ENCODE measurements around the gene TCF7L1.

Gene TCF7L1

DNA sequence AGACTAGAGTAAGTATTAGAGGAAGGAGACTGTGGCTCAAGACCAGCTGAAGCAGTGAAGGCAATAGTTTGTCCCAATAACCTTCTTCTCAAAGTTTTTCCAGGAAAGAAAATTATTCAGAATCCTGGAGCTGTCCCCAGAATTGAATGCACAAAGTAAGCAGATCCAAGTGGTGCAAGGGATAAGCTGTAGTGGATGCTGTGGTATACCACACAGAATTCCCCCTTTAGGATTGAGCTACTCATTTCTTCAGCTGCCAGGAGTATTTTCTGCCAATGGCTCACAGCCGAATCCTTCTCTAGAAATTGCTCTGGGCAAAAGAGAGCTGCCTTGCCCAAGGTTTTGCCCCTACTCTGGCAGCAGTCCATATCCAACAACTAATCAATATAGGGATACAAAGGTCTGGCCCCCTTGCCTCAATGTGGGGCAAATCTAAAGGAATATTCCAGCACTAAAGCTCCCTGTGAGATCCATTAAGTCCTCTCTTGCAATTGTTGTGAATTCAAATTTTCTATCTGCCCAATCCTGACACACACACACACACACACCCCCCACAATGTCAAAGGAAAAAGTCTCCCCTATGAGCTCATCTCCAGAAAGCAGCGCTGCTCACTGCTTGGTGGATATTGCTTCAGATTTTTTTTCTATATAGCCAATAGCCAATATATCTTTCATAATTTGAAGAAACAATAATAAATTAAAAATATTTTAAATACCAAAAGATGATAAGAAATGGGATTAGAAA is 18.4 kb upstream of the TCF7L1 start:
- no peak for TF ChIP-seq ZBTB7A (IDR thresholded peaks at IDR 0.05; ENCODE audit: low read depth)
- TF ChIP-seq TEAD4 (IDR thresholded peaks at IDR 0.05), result no peak
- no peak for TF ChIP-seq EGR1 (IDR thresholded peaks at IDR 0.05)
- no peak for TF ChIP-seq CREB1 (IDR thresholded peaks at IDR 0.05; ENCODE audit: low read depth)
- TF ChIP-seq TCF12 (IDR thresholded peaks at IDR 0.05; ENCODE audit: low read depth), result no peak
- no peak for TF ChIP-seq YY1 (IDR thresholded peaks at IDR 0.05; ENCODE audit: low read depth)
- TF ChIP-seq CEBPB (IDR thresholded peaks at IDR 0.05), result no peak

DNA sequence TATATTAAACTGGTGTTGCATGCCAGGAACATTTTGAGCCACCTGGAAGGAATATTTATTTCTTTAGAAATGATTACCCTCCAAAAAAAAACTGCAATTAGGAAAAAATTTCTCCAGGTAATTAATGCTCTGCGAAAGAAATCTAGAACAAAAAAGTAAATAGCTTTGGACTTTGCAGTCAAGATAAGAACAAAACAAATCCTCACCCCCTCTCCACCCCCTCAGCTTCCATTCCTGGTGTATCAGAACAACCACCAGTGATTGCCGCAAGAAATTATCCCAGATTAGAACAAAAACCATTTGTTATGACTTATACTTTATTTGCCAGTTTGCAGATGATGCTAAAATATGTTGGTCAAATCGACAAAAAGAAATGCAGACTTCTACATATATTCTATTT is 17.0 kb upstream of the TCF7L1 start:
- TF ChIP-seq FOXM1 (IDR thresholded peaks at IDR 0.05; ENCODE audit: borderline replicate concordance, low read depth) (no peak), USF1 (IDR thresholded peaks at IDR 0.05) (no peak), NFIC (IDR thresholded peaks at IDR 0.05) (no peak), ZBTB7A (IDR thresholded peaks at IDR 0.05; ENCODE audit: low read depth) (no peak), TEAD4 (IDR thresholded peaks at IDR 0.05) (no peak), YY1 (IDR thresholded peaks at IDR 0.05; ENCODE audit: low read depth) (no peak), TCF12 (IDR thresholded peaks at IDR 0.05; ENCODE audit: low read depth) (no peak), RAD21 (IDR thresholded peaks at IDR 0.05; ENCODE audit: low read depth) (no peak), EGR1 (IDR thresholded peaks at IDR 0.05) (no peak), REST (IDR thresholded peaks at IDR 0.05; ENCODE audit: low read depth) (no peak), CREB1 (IDR thresholded peaks at IDR 0.05; ENCODE audit: low read depth) (no peak)

GRCh38 chr2:85119900-85120299 is 13.3 kb upstream of the TCF7L1 start:
- TF ChIP-seq MAX (IDR thresholded peaks at IDR 0.05) (no peak), TAF1 (IDR thresholded peaks at IDR 0.05; ENCODE audit: low read depth) (no peak), ZBTB7A (IDR thresholded peaks at IDR 0.05; ENCODE audit: low read depth) (no peak), REST (IDR thresholded peaks at IDR 0.05; ENCODE audit: low read depth) (no peak), TEAD4 (IDR thresholded peaks at IDR 0.05) (no peak)

- TF ChIP-seq USF1 (IDR thresholded peaks at IDR 0.05), result no peak
- TF ChIP-seq REST (IDR thresholded peaks at IDR 0.05; ENCODE audit: low read depth), result no peak
- no peak for TF ChIP-seq TEAD4 (IDR thresholded peaks at IDR 0.05)
- TF ChIP-seq EP300 (IDR thresholded peaks at IDR 0.05; ENCODE audit: borderline replicate concordance), result no peak
- TF ChIP-seq ZBTB7A (IDR thresholded peaks at IDR 0.05; ENCODE audit: low read depth), result no peak
- no peak for TF ChIP-seq NFIC (IDR thresholded peaks at IDR 0.05)
- TF ChIP-seq CEBPB (IDR thresholded peaks at IDR 0.05), result no peak
- no peak for TF ChIP-seq RAD21 (IDR thresholded peaks at IDR 0.05; ENCODE audit: low read depth)
- TF ChIP-seq TAF1 (IDR thresholded peaks at IDR 0.05; ENCODE audit: low read depth), result no peak
- TF ChIP-seq CREB1 (IDR thresholded peaks at IDR 0.05; ENCODE audit: low read depth), result no peak
- TF ChIP-seq EGR1 (IDR thresholded peaks at IDR 0.05), result no peak
- TF ChIP-seq YY1 (IDR thresholded peaks at IDR 0.05; ENCODE audit: low read depth), result no peak
- TF ChIP-seq FOXM1 (IDR thresholded peaks at IDR 0.05; ENCODE audit: borderline replicate concordance, low read depth), result no peak
- TF ChIP-seq TCF12 (IDR thresholded peaks at IDR 0.05; ENCODE audit: low read depth), result no peak
- no peak for TF ChIP-seq MAX (IDR thresholded peaks at IDR 0.05)
Observed at GRCh38 chr2:85120363-85120762, 12.8 kb upstream of the TCF7L1 start.
